ENCODE results near the gene HMCES. TPM values are rescaled to one million over a fixed set of nuclear protein-coding genes. Genes with fewer than 3 reads are reported as not detected.

Gene HMCES
- total and polyA plus RNA-seq, 2 of the 13 experiments (the other 11 are each of a cell fraction or from before 2014, with no cell fraction given) = 16.1 to 37.5 TPM

DNA sequence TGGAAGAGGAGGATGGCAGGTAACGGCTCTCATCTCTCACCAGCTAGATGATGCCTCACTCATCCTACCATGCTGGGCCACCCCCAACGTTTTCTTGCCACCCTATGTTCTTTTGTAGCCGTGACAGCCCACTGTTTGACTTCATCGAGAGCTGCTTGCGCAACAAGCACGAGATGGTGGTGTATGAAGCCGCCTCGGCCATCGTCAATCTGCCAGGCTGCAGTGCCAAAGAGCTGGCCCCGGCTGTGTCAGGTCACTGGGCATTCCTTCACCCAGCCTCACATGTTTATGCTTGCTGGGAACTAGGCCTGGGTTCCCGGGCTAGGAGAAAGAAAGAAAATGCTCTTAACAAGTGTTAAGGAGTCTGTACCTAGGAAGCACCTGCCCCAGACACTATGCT lies 21.1 kb upstream of the HMCES start:
- POLR2A ChIA-PET = interaction anchor here (1.0 kb wide), 1 partner anchor 8 kb away, joined by 3 read pairs; the partner anchor contains the start of gene COPG1
- H3K4me1 ChIP-seq (ENCODE audit: insufficient read depth, low read length) = peaks cover 7% of the 10 kb centered on the region; the same call in 1 of the 2 replicates
- FAIRE-seq (no peak), DNase-seq (ENCODE audit: low spot score) (no peak), ATAC-seq (no peak)
- in situ Hi-C loops (cut with HindIII; ENCODE audit: extremely low pct_ligation_motif_present, low pct_unique_long_range_greater_than_20kb) (no loop called here), intact Hi-C loops (cut with micrococcal nuclease; ENCODE audit: unreplicated experiment) (no loop called here)
- TF ChIP-seq PRPF4 (IDR thresholded peaks at IDR 0.05; ENCODE audit: low read depth, low read length, poor library complexity, severe bottlenecking) = no peak
- TF ChIP-seq ZNF660 (CRISPR knock-in tag; IDR thresholded peaks at IDR 0.05; ENCODE audit: borderline replicate concordance, low read depth) = no peak
- peak; percentile 66; the same call in 1 of the 2 replicates for TF ChIP-seq CEBPB (IDR thresholded peaks at IDR 0.05; ENCODE audit: borderline replicate concordance, low read depth, low read length)
- TF ChIP-seq CEBPG (CRISPR knock-in tag; IDR thresholded peaks at IDR 0.05) = peak; percentile 30; the same call in 1 of the 2 replicates
- no peak for TF ChIP-seq YY1 (IDR thresholded peaks at IDR 0.05; ENCODE audit: insufficient read depth, insufficient replicate concordance, low read depth, low read length)
- TF ChIP-seq, protein P1, sequence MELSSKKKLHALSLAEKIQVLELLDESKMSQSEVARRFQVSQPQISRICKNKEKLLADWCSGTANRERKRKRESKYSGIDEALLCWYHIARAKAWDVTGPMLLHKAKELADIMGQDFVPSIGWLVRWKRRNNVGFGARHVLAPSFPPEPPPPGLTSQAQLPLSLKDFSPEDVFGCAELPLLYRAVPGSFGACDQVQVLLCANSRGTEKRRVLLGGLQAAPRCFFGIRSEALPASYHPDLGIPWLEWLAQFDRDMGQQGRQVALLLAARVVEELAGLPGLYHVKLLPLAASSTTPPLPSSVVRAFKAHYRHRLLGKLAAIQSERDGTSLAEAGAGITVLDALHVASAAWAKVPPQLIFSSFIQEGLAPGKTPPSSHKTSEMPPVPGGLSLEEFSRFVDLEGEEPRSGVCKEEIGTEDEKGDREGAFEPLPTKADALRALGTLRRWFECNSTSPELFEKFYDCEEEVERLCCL (CRISPR knock-in tag; IDR thresholded peaks at IDR 0.05; ENCODE audit: borderline replicate concordance) = no peak
- H2AFZ ChIP-seq (ENCODE audit: low read length) = no peak overlapping the region
- H3K36me3 ChIP-seq (replicated peaks in 1 of 2; ENCODE audit: control insufficient read depth in 1 of 2, insufficient read depth in 2 of 2, low read length in 2 of 2) = peaks cover 56 to 89% of the 10 kb centered on the region in 2 experiments
- WGBS (ENCODE audit: low lambda C conversion rate) = 98% methylated on average over 10 of the region's 11 CpGs
- H3K9me3 ChIP-seq (ENCODE audit: low read length) = no peaks in the 10 kb centered on the region
- peaks cover 3% of the 10 kb centered on the region; the same call in 1 of the 2 replicates for H4K20me1 ChIP-seq (ENCODE audit: insufficient read depth, low read length)
- CTCF ChIA-PET (ENCODE audit: low intra/inter-chr PET ratio, low total read pairs) = no interaction called here
- H3K4me3 ChIP-seq (replicated peaks in 1 of 3; ENCODE audit: insufficient read depth in 1 of 3, low read depth in 2 of 3, low read length in 3 of 3) = no peak overlapping the region
- no peaks in the 10 kb centered on the region for H3K27me3 ChIP-seq (ENCODE audit: control insufficient read depth in 1 of 2, insufficient read depth in 2 of 2, low read length in 2 of 2)
- no peak overlapping the region for H3K4me2 ChIP-seq (ENCODE audit: low read depth, low read length)
- BruUV-seq (replicated peaks) = no TSS peak
- H3K79me2 ChIP-seq (ENCODE audit: insufficient read depth, low read length) = no peaks in the 10 kb centered on the region
- no peak overlapping the region for H3K9ac ChIP-seq (ENCODE audit: insufficient read depth, low read depth, low read length)
- H3K27ac ChIP-seq (ENCODE audit: extremely low read length, insufficient read depth, low read length) = no peak overlapping the region
